AG10803 (cell line): ENCODE data around the gene PPP2R2C.

Experiments used
- DNase-seq: peaks from one replicate; pipeline ENCODE4 v3.0.0; 2010; ENCODE audit warnings: low read depth
- H3K4me3 ChIP-seq: 2 replicates; pipeline ENCODE4 v1.5.1; 2011; ENCODE audit warnings: mild to moderate bottlenecking, low read length, control low read depth
- CTCF ChIP-seq: conservative IDR thresholded peaks from 2 replicates; pipeline ENCODE4 v1.5.1; 2011; ENCODE audit warnings: mild to moderate bottlenecking, low read length, control low read depth, inconsistent platforms

Gene PPP2R2C

GRCh38 chr4:6366581-6366980 is 105.8 kb downstream of the PPP2R2C start:
- no peak for TF ChIP-seq CTCF
- no peak overlapping the region for H3K4me3 ChIP-seq
- DNase-seq, result no peak

GRCh38 chr4:6365545-6366086 is 106.8 kb downstream of the PPP2R2C start:
- no peak for DNase-seq
- no peak for TF ChIP-seq CTCF
- no peak overlapping the region for H3K4me3 ChIP-seq

- no peak for DNase-seq
- TF ChIP-seq CTCF, result no peak
- no peak overlapping the region for H3K4me3 ChIP-seq
These were observed 107.8 kb downstream of the PPP2R2C start for GRCh38 chr4:6364581-6364980.

- no peak overlapping the region for H3K4me3 ChIP-seq
- no peak for DNase-seq
- TF ChIP-seq CTCF, result no peak
These were observed 108.3 kb downstream of the PPP2R2C start for GRCh38 chr4:6364146-6364545.

- TF ChIP-seq CTCF, result no peak
- peak; percentile 9 for DNase-seq
- H3K4me3 ChIP-seq, result no peak overlapping the region
These were observed 109.5 kb downstream of the PPP2R2C start for GRCh38 chr4:6362896-6363295.

- no peak overlapping the region for H3K4me3 ChIP-seq
- DNase-seq, result no peak
- TF ChIP-seq CTCF, result no peak
These were observed 110.0 kb downstream of the PPP2R2C start for GRCh38 chr4:6362243-6362885.

GRCh38 chr4:6361076-6361784 is 111.2 kb downstream of the PPP2R2C start:
- no peak overlapping the region for H3K4me3 ChIP-seq
- no peak for TF ChIP-seq CTCF
- no peak for DNase-seq
